Body of pancreas (tissue), 4 donors: Measurements from ENCODE around the gene CAVIN1.

Source experiments
- CTCF ChIP-seq, 7 experiments: fragments of 450-650 bp in 4 of 7; fragments of 200-600 bp in 3 of 7; sonication (generic) in 3 of 7; IDR thresholded peaks; one replicate each; pipeline ENCODE4 v1.5.1; 2016 to 2019; ENCODE audit warnings: antibody characterized with exemption in 7 of 7
- POLR2A ChIP-seq, 3 donors: fragments of 450-650 bp; IDR thresholded peaks; one replicate each; pipeline ENCODE4 v1.6.1; 2016; ENCODE audit warnings: antibody characterized with exemption in 3 of 3, mild to moderate bottlenecking in 2 of 3

- TF ChIP-seq CTCF (IDR thresholded peaks at IDR 0.05) (no peak), POLR2A (IDR thresholded peaks at IDR 0.05) (no peak)
Observed at GRCh38 chr17:42410319-42410685, 12.8 kb downstream of the CAVIN1 start.
